ENCODE data around the gene FRYL.

- TF ChIP-seq GATA2 (IDR thresholded peaks at IDR 0.05; ENCODE audit: low read depth, low read length): peak; percentile 64
- TF ChIP-seq GATA3 (IDR thresholded peaks at IDR 0.05; ENCODE audit: low read depth, low read length): peak; percentile 87
Measured at GRCh38 chr4:48686369-48686768, 93.7 kb downstream of the FRYL start.
